A673 (cell line): ENCODE measurements around the gene ST6GALNAC4.

Source experiments
- CTCF ChIP-seq: fragments of 300-800, 200-600 bp; sonication (generic); conservative IDR thresholded peaks from 2 replicates; pipeline ENCODE4 v1.5.1; 2017; ENCODE audit warnings: low read depth, mild to moderate bottlenecking, antibody characterized with exemption, low read length, moderate library complexity, mixed read lengths
- EZH2 ChIP-seq: fragments of 200-600 bp; sonication (generic); IDR thresholded peaks from 2 replicates; pipeline ENCODE4 v1.6.1; 2017; ENCODE audit warnings: borderline replicate concordance, low read depth, mild to moderate bottlenecking, mixed read lengths, antibody characterized with exemption, low read length; ENCODE audit not compliant: poor library complexity, severe bottlenecking

- no peak for TF ChIP-seq EZH2
- TF ChIP-seq CTCF: no peak
Measured at GRCh38 chr9:127875306-127875966, 41.4 kb downstream of the ST6GALNAC4 start.
